T-helper 17 cell (primary cell): ENCODE measurements around the gene ACKR3. TPM values are rescaled to one million over a fixed set of nuclear protein-coding genes. Genes with fewer than 3 reads are reported as not detected.

Source experiments
- ATAC-seq: fragments of 150-1000 bp; cut with Tn5 transposase; 2 replicates; pipeline ENCODE4 v1.10.0; 2021; ENCODE audit warnings: mild to moderate bottlenecking, moderate library complexity
- DNase-seq, 3 donors: peaks; one replicate each; pipeline versions ENCODE4 v3.0.0 to v3.0.0-alpha.2; 2020 to 2021
- H3K9me3 ChIP-seq: one replicate; pipeline ENCODE4 v1.7.0; 2013; ENCODE audit warnings: low read length, mild to moderate bottlenecking; ENCODE audit not compliant: control insufficient read depth, poor library complexity, severe bottlenecking
- H3K27ac Mint-ChIP-seq: one replicate; pipeline ENCODE4 v1.8.0; 2022; ENCODE audit warnings: mild to moderate bottlenecking, moderate library complexity, mixed read lengths
- H3K27me3 Mint-ChIP-seq: one replicate; pipeline ENCODE4 v1.8.0; 2022; ENCODE audit warnings: mixed read lengths
- H3K36me3 Mint-ChIP-seq: one replicate; pipeline ENCODE4 v1.8.0; 2022; ENCODE audit warnings: low read depth, mixed read lengths
- H3K4me1 Mint-ChIP-seq: one replicate; pipeline ENCODE4 v1.8.0; 2022; ENCODE audit warnings: mild to moderate bottlenecking, mixed read lengths
- H3K4me3 Mint-ChIP-seq: one replicate; pipeline ENCODE4 v1.8.0; 2022; ENCODE audit warnings: mild to moderate bottlenecking, moderate library complexity, mixed read lengths
- total RNA-seq, 4 donors: library from RNA in 2 of 4; stranded (reverse) in 2 of 4; gene quantifications; one replicate each; pipeline ENCODE4 v1.2.3 and lab custom pipeline; 2022 to 2026

The ACKR3 gene
- total RNA-seq (1 to 10 TPM; 1.3 to 2.3 TPM), total RNA-seq (lab: John Stamatoyannopoulos, UW) (1.4 to 2.3 reads per million in 2 donors)

GRCh38 chr2:236569573-236569973, at the start of gene ACKR3:
Gene ACKR3 (plus strand): TSS chr2:236569825. CDS start chr2:236580466, 10,641 bp downstream.
- H3K27me3 Mint-ChIP-seq = no peaks in the 10 kb centered on the region
- peaks cover 2% of the 10 kb centered on the region for H3K36me3 Mint-ChIP-seq
- ATAC-seq (peak; percentile 97), DNase-seq (peak; percentile 41 to 60 (median 54))
- H3K4me1 Mint-ChIP-seq = peaks cover 28% of the 10 kb centered on the region
- H3K27ac Mint-ChIP-seq = peak within 1 kb of the TSS; percentile 60
- H3K9me3 ChIP-seq = no peaks in the 10 kb centered on the region
- peak within 1 kb of the TSS; percentile 85 for H3K4me3 Mint-ChIP-seq

GRCh38 chr2:236521556-236521955, 48.1 kb upstream of the ACKR3 start:
- Mint-ChIP-seq H3K36me3 (no peaks in the 10 kb centered on the region), H3K27ac (peak overlapping the region; percentile 86), H3K27me3 (peaks cover 33% of the 10 kb centered on the region), H3K4me3 (no peak overlapping the region), H3K4me1 (peaks cover 8% of the 10 kb centered on the region)
- no peak for DNase-seq
- no peaks in the 10 kb centered on the region for H3K9me3 ChIP-seq
- no peak for ATAC-seq

- Mint-ChIP-seq H3K27me3 (peaks cover 42% of the 10 kb centered on the region), H3K36me3 (peaks cover 2% of the 10 kb centered on the region), H3K4me1 (peaks cover 8% of the 10 kb centered on the region), H3K4me3 (no peak overlapping the region), H3K27ac (peak overlapping the region; percentile 14)
- DNase-seq (no peak), ATAC-seq (no peak)
- no peaks in the 10 kb centered on the region for H3K9me3 ChIP-seq
Measured at GRCh38 chr2:236523249-236523648, 46.4 kb upstream of the ACKR3 start.

GRCh38 chr2:236525411-236525997, 44.1 kb upstream of the ACKR3 start:
- Mint-ChIP-seq H3K4me3 (no peak overlapping the region), H3K4me1 (peaks cover 8% of the 10 kb centered on the region), H3K27ac (no peak overlapping the region), H3K36me3 (peaks cover 5% of the 10 kb centered on the region), H3K27me3 (peaks cover 48% of the 10 kb centered on the region)
- DNase-seq = no peak
- no peaks in the 10 kb centered on the region for H3K9me3 ChIP-seq
- ATAC-seq = no peak

GRCh38 chr2:236526455-236527158, 43.0 kb upstream of the ACKR3 start:
- DNase-seq (no peak), ATAC-seq (no peak)
- Mint-ChIP-seq H3K27ac (no peak overlapping the region), H3K27me3 (peaks cover 48% of the 10 kb centered on the region), H3K36me3 (peaks cover 5% of the 10 kb centered on the region), H3K4me1 (peaks cover 5% of the 10 kb centered on the region), H3K4me3 (no peak overlapping the region)
- H3K9me3 ChIP-seq = no peaks in the 10 kb centered on the region

GRCh38 chr2:236527159-236527630, 42.4 kb upstream of the ACKR3 start:
- peaks cover 5% of the 10 kb centered on the region for H3K36me3 Mint-ChIP-seq
- H3K27me3 Mint-ChIP-seq = peaks cover 46% of the 10 kb centered on the region
- DNase-seq (no peak), ATAC-seq (no peak)
- no peak overlapping the region for H3K4me3 Mint-ChIP-seq
- H3K27ac Mint-ChIP-seq = no peak overlapping the region
- peaks cover 2% of the 10 kb centered on the region for H3K4me1 Mint-ChIP-seq
- no peaks in the 10 kb centered on the region for H3K9me3 ChIP-seq

GRCh38 chr2:236529606-236530005, 40.0 kb upstream of the ACKR3 start:
- no peak for DNase-seq
- no peak for ATAC-seq
- Mint-ChIP-seq H3K36me3 (peaks cover 5% of the 10 kb centered on the region), H3K27me3 (peaks cover 32% of the 10 kb centered on the region), H3K27ac (no peak overlapping the region), H3K4me3 (no peak overlapping the region), H3K4me1 (peaks cover 2% of the 10 kb centered on the region)
- H3K9me3 ChIP-seq = no peaks in the 10 kb centered on the region

GRCh38 chr2:236530512-236530911, 39.1 kb upstream of the ACKR3 start:
- peaks cover 23% of the 10 kb centered on the region for H3K27me3 Mint-ChIP-seq
- no peak overlapping the region for H3K27ac Mint-ChIP-seq
- peaks cover 9% of the 10 kb centered on the region for H3K4me1 Mint-ChIP-seq
- peaks cover 5% of the 10 kb centered on the region for H3K36me3 Mint-ChIP-seq
- ATAC-seq = no peak
- H3K9me3 ChIP-seq = no peaks in the 10 kb centered on the region
- DNase-seq = no peak
- no peak overlapping the region for H3K4me3 Mint-ChIP-seq

- no peak for DNase-seq
- peaks cover 16% of the 10 kb centered on the region for H3K4me1 Mint-ChIP-seq
- no peak overlapping the region for H3K4me3 Mint-ChIP-seq
- H3K9me3 ChIP-seq = no peaks in the 10 kb centered on the region
- no peak overlapping the region for H3K27ac Mint-ChIP-seq
- no peak for ATAC-seq
- peaks cover 20% of the 10 kb centered on the region for H3K27me3 Mint-ChIP-seq
- peaks cover 5% of the 10 kb centered on the region for H3K36me3 Mint-ChIP-seq
Measured at GRCh38 chr2:236531195-236531594, 38.4 kb upstream of the ACKR3 start.

GRCh38 chr2:236531996-236532395, 37.6 kb upstream of the ACKR3 start:
- Mint-ChIP-seq H3K27me3 (peaks cover 20% of the 10 kb centered on the region), H3K4me3 (no peak overlapping the region), H3K36me3 (peaks cover 6% of the 10 kb centered on the region), H3K27ac (no peak overlapping the region), H3K4me1 (peaks cover 24% of the 10 kb centered on the region)
- no peak for ATAC-seq
- no peaks in the 10 kb centered on the region for H3K9me3 ChIP-seq
- no peak for DNase-seq

GRCh38 chr2:236533343-236533742, 36.3 kb upstream of the ACKR3 start:
- H3K27me3 Mint-ChIP-seq = peaks cover 10% of the 10 kb centered on the region
- DNase-seq = no peak
- peaks cover 29% of the 10 kb centered on the region for H3K4me1 Mint-ChIP-seq
- no peak overlapping the region for H3K27ac Mint-ChIP-seq
- peaks cover 7% of the 10 kb centered on the region for H3K36me3 Mint-ChIP-seq
- no peaks in the 10 kb centered on the region for H3K9me3 ChIP-seq
- ATAC-seq = no peak
- H3K4me3 Mint-ChIP-seq = no peak overlapping the region

- ATAC-seq (no peak), DNase-seq (no peak)
- Mint-ChIP-seq H3K4me1 (peaks cover 37% of the 10 kb centered on the region), H3K27me3 (peaks cover 5% of the 10 kb centered on the region), H3K27ac (peak overlapping the region; percentile 96), H3K36me3 (peaks cover 4% of the 10 kb centered on the region), H3K4me3 (no peak overlapping the region)
- no peaks in the 10 kb centered on the region for H3K9me3 ChIP-seq
Measured at GRCh38 chr2:236535024-236535423, 34.6 kb upstream of the ACKR3 start.

GRCh38 chr2:236536727-236537398, 32.8 kb upstream of the ACKR3 start:
- Mint-ChIP-seq H3K27me3 (no peaks in the 10 kb centered on the region), H3K4me1 (peaks cover 49% of the 10 kb centered on the region)

More at GRCh38 chr2:236536727-236537398, 32.8 kb upstream of the ACKR3 start:
- peak overlapping the region; percentile 100 for H3K4me3 Mint-ChIP-seq
- DNase-seq = peak in 2 of 3 donors; percentile 33 to 38
- peak overlapping the region; percentile 96 for H3K27ac Mint-ChIP-seq
- peak; percentile 97 for ATAC-seq
- H3K9me3 ChIP-seq = no peaks in the 10 kb centered on the region
- peaks cover 7% of the 10 kb centered on the region for H3K36me3 Mint-ChIP-seq
